ENCODE measurements around the gene SNX27.

- TF ChIP-seq, protein P1, sequence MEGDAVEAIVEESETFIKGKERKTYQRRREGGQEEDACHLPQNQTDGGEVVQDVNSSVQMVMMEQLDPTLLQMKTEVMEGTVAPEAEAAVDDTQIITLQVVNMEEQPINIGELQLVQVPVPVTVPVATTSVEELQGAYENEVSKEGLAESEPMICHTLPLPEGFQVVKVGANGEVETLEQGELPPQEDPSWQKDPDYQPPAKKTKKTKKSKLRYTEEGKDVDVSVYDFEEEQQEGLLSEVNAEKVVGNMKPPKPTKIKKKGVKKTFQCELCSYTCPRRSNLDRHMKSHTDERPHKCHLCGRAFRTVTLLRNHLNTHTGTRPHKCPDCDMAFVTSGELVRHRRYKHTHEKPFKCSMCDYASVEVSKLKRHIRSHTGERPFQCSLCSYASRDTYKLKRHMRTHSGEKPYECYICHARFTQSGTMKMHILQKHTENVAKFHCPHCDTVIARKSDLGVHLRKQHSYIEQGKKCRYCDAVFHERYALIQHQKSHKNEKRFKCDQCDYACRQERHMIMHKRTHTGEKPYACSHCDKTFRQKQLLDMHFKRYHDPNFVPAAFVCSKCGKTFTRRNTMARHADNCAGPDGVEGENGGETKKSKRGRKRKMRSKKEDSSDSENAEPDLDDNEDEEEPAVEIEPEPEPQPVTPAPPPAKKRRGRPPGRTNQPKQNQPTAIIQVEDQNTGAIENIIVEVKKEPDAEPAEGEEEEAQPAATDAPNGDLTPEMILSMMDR (IDR thresholded peaks at IDR 0.05 in 4 of 5, conservative IDR thresholded peaks at IDR 0.05 in 1 of 5) = no peak
- no peak for TF ChIP-seq POLR2A (IDR thresholded peaks at IDR 0.05)
These were observed 102.0 kb downstream of the SNX27 start for GRCh38 chr1:151713874-151714273.

All from gastrocnemius medialis (tissue), 4 donors.